HepG2 (cell line): ENCODE results near the gene RWDD4. TPM values are rescaled to one million over a fixed set of nuclear protein-coding genes. Genes with fewer than 3 reads are reported as not detected.

ENCODE experiments used
- GMEB1 ChIP-seq: sonication (generic); formaldehyde crosslinking; IDR thresholded peaks from 2 replicates; pipeline ENCODE4 v1.5.1; 2020; ENCODE audit warnings: missing genetic modification reagents, mild to moderate bottlenecking, borderline replicate concordance
- HNF1A ChIP-seq, 2 experiments: sonication (generic) in 1 of 2; formaldehyde crosslinking in 1 of 2; IDR thresholded peaks; 2 replicates each; pipeline versions ENCODE4 v1.4.0 to v1.6.1; 2016 to 2020; ENCODE audit warnings: borderline replicate concordance in 1 of 2, low read depth in 1 of 2, mild to moderate bottlenecking in 1 of 2, missing genetic modification reagents in 1 of 2
- KLF13 ChIP-seq: sonication (generic); formaldehyde crosslinking; IDR thresholded peaks from 2 replicates; pipeline ENCODE4 v1.4.0; 2020; ENCODE audit warnings: mild to moderate bottlenecking, missing genetic modification reagents
- MTA1 ChIP-seq: sonication (generic); formaldehyde crosslinking; IDR thresholded peaks from 2 replicates; pipeline ENCODE4 v1.4.0; 2020; ENCODE audit warnings: missing genetic modification reagents, mild to moderate bottlenecking, borderline replicate concordance
- RBFOX2 ChIP-seq: fragments of 200-400 bp; formaldehyde crosslinking; IDR thresholded peaks from 2 replicates; pipeline ENCODE4 v1.6.1; 2017; ENCODE audit warnings: low read depth, mild to moderate bottlenecking, low read length
- ZBTB20 ChIP-seq: sonication (generic); formaldehyde crosslinking; IDR thresholded peaks from 2 replicates; pipeline ENCODE4 v1.8.1; 2023; ENCODE audit warnings: missing genetic modification reagents, low read depth, mild to moderate bottlenecking, borderline replicate concordance
- ZC3H13 ChIP-seq: sonication (generic); formaldehyde crosslinking; IDR thresholded peaks from 2 replicates; pipeline ENCODE4 v1.8.1; 2023; ENCODE audit warnings: mild to moderate bottlenecking, missing genetic modification reagents, moderate library complexity
- ZNF143 ChIP-seq: sonication (generic); formaldehyde crosslinking; IDR thresholded peaks from 2 replicates; pipeline ENCODE4 v1.4.0; 2020; ENCODE audit warnings: missing genetic modification reagents
- ZNF556 ChIP-seq: sonication (generic); formaldehyde crosslinking; IDR thresholded peaks from 2 replicates; pipeline ENCODE4 v1.4.0; 2020; ENCODE audit warnings: mild to moderate bottlenecking, missing genetic modification reagents, borderline replicate concordance
- ZNF574 ChIP-seq: sonication (generic); formaldehyde crosslinking; IDR thresholded peaks from 2 replicates; pipeline ENCODE4 v1.4.0; 2020; ENCODE audit warnings: missing genetic modification reagents
- polyA plus RNA-seq, 8 experiments: library from polyadenylated mRNA; depleted of rRNA in 3 of 8; stranded (reverse) in 7 of 8; unstranded in 1 of 8; fragments of >200 nt; fragmentation: Illumina TruSeq in 4 of 8; extraction: Trizol in 4 of 8; gene quantifications; 2 replicates each; pipeline versions ENCODE4 v1.2.1 to v1.2.3, GENCODE V29; 2011 to 2016; ENCODE audit warnings: low read depth in 4 of 8, missing spikeins in 1 of 8, mixed read lengths in 1 of 8; ENCODE audit not compliant: insufficient read depth in 1 of 8
- total RNA-seq, 5 experiments: library from RNA; depleted of rRNA; stranded (reverse); fragments of >200 nt; fragmentation: Illumina TruSeq; extraction: Trizol; gene quantifications; 2 replicates each; pipeline ENCODE4 v1.2.3, GENCODE V29; 2016; ENCODE audit warnings: low read depth in 1 of 5
- TF ChIP-seq, protein P1 (sequence below): sonication (generic); formaldehyde crosslinking; IDR thresholded peaks from 2 replicates; pipeline ENCODE4 v1.4.0; 2020; ENCODE audit warnings: missing genetic modification reagents
- TF ChIP-seq, protein P2 (sequence below): sonication (generic); formaldehyde crosslinking; IDR thresholded peaks from 2 replicates; pipeline ENCODE4; 2020; ENCODE audit warnings: missing genetic modification reagents, mild to moderate bottlenecking, borderline replicate concordance

Gene RWDD4
- total and polyA plus RNA-seq, 2 of the 13 experiments (the other 11 are each of a cell fraction or from before 2014, with no cell fraction given), result 10.2 to 25.4 TPM

GRCh38 chr4:183659029-183659871 is at the start of gene RWDD4, which contains the start of gene TRAPPC11 (continued):
- TF ChIP-seq HNF1A (IDR thresholded peaks at IDR 0.05; ENCODE audit: low read depth) (no peak), HNF1A (CRISPR knock-in tag; IDR thresholded peaks at IDR 0.05; ENCODE audit: borderline replicate concordance) (peak; percentile 79), ZC3H13 (CRISPR knock-in tag) (peak; percentile 24; the same call in 1 of the 2 replicates), ZNF143 (peak; percentile 73), MTA1 (0 out of 2 replicates have a peak, but pooled peaks have one; percentile 46), KLF13 (CRISPR knock-in tag) (no peak), GMEB1 (CRISPR knock-in tag) (peak; percentile 94), RBFOX2 (peak; percentile 85), ZNF574 (CRISPR knock-in tag) (peak; percentile 77), ZNF556 (CRISPR knock-in tag) (peak; percentile 55; the same call in 1 of the 2 replicates), ZBTB20 (peak; percentile 54; the same call in 1 of the 2 replicates)
- TF ChIP-seq, protein P1, sequence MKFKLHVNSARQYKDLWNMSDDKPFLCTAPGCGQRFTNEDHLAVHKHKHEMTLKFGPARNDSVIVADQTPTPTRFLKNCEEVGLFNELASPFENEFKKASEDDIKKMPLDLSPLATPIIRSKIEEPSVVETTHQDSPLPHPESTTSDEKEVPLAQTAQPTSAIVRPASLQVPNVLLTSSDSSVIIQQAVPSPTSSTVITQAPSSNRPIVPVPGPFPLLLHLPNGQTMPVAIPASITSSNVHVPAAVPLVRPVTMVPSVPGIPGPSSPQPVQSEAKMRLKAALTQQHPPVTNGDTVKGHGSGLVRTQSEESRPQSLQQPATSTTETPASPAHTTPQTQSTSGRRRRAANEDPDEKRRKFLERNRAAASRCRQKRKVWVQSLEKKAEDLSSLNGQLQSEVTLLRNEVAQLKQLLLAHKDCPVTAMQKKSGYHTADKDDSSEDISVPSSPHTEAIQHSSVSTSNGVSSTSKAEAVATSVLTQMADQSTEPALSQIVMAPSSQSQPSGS (CRISPR knock-in tag), result peak; percentile 47; the same call in 1 of the 2 replicates
- TF ChIP-seq, protein P2, sequence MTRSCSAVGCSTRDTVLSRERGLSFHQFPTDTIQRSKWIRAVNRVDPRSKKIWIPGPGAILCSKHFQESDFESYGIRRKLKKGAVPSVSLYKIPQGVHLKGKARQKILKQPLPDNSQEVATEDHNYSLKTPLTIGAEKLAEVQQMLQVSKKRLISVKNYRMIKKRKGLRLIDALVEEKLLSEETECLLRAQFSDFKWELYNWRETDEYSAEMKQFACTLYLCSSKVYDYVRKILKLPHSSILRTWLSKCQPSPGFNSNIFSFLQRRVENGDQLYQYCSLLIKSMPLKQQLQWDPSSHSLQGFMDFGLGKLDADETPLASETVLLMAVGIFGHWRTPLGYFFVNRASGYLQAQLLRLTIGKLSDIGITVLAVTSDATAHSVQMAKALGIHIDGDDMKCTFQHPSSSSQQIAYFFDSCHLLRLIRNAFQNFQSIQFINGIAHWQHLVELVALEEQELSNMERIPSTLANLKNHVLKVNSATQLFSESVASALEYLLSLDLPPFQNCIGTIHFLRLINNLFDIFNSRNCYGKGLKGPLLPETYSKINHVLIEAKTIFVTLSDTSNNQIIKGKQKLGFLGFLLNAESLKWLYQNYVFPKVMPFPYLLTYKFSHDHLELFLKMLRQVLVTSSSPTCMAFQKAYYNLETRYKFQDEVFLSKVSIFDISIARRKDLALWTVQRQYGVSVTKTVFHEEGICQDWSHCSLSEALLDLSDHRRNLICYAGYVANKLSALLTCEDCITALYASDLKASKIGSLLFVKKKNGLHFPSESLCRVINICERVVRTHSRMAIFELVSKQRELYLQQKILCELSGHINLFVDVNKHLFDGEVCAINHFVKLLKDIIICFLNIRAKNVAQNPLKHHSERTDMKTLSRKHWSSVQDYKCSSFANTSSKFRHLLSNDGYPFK (CRISPR knock-in tag), result peak; percentile 59; the same call in 1 of the 2 replicates
